A549 (cell line): ENCODE measurements around the gene SPAG17. TPM values are rescaled to one million over a fixed set of nuclear protein-coding genes. Genes with fewer than 3 reads are reported as not detected.
A peak's percentile ranks its signal among the peaks of the same experiment; 100 is the strongest.

ENCODE experiments used
- ATAC-seq, 2 experiments: fragments of 200-7000 bp in 1 of 2; fragments of >200 bp in 1 of 2; cut with Nextera tagmentation in 1 of 2; cut with Tn5 transposase in 1 of 2; 3 replicates each; pipeline versions ENCODE4 v1.8.0 to v1.9.1; 2018 to 2020; ENCODE audit warnings: mild to moderate bottlenecking in 1 of 2, moderate library complexity in 1 of 2
- CTCF ChIA-PET: fragments of 300-600 bp; sonication (Branson Sonifier 250); formaldehyde crosslinking; extraction: SDS; loops from one replicate; lab custom pipeline; 2021; ENCODE audit warnings: antibody characterized with exemption, inconsistent platforms; lab: Yijun Ruan, JAX
- POLR2A ChIA-PET: fragments of 350-600 bp; formaldehyde crosslinking; extraction: SDS; loops from one replicate; lab custom pipeline; 2021; ENCODE audit warnings: antibody characterized with exemption, inconsistent platforms; lab: Yijun Ruan, JAX
- DNase-seq, 2 experiments: peaks; one replicate each; pipeline versions ENCODE4 v3.0.0 to v3.0.0-alpha.2; 2011 to 2016; ENCODE audit warnings: low read depth in 1 of 2, low spot score in 1 of 2
- FAIRE-seq: peaks from 2 replicates; lab custom pipeline; 2011; peaks lifted over from hg19 to GRCh38; lab: Jason Lieb, UNC
- H3K27ac ChIP-seq, 2 experiments: fragments of >200 bp; sonication (Bioruptor Twin); formaldehyde crosslinking; 3 replicates each; pipeline ENCODE4 v1.5.1; 2016 to 2017
- H3K4me1 ChIP-seq: fragments of >200 bp; sonication (Bioruptor Twin); formaldehyde crosslinking; 3 replicates; pipeline ENCODE4 v1.6.1; 2016
- H3K4me2 ChIP-seq: fragments of >200 bp; sonication (Bioruptor Twin); formaldehyde crosslinking; 3 replicates; pipeline ENCODE4 v1.6.1; 2016
- H3K4me3 ChIP-seq: fragments of >200 bp; sonication (Bioruptor Twin); formaldehyde crosslinking; 3 replicates; pipeline ENCODE4 v1.5.1; 2016
- H3K9me3 ChIP-seq: fragments of >200 bp; sonication (Bioruptor Twin); formaldehyde crosslinking; 3 replicates; pipeline ENCODE4 v1.6.1; 2016
- BHLHE40 ChIP-seq: IDR thresholded peaks from 2 replicates; pipeline ENCODE4 v1.6.1; 2012; ENCODE audit warnings: low read depth, low read length, inconsistent platforms
- CBX2 ChIP-seq: fragments of 200-600 bp; sonication (generic); IDR thresholded peaks from 2 replicates; pipeline ENCODE4 v1.6.1; 2016; ENCODE audit warnings: low read depth, mild to moderate bottlenecking, borderline replicate concordance
- CHD2 ChIP-seq: fragments of 150-350 bp; IDR thresholded peaks from 2 replicates; pipeline ENCODE4 v1.6.1; 2014; ENCODE audit warnings: low read length; ENCODE audit not compliant: partially characterized antibody
- JUN ChIP-seq, 2 experiments: fragments of >200 bp; sonication (Bioruptor Twin); formaldehyde crosslinking; IDR thresholded peaks; 2 replicates in 1 of 2; 3 replicates in 1 of 2; pipeline ENCODE4 v1.6.1; 2016 to 2017
- MAZ ChIP-seq: fragments of 150-350 bp; IDR thresholded peaks from 2 replicates; pipeline ENCODE4 v1.6.1; 2014; ENCODE audit warnings: antibody characterized with exemption, low read depth, low read length, borderline replicate concordance
- MYC ChIP-seq: IDR thresholded peaks from 2 replicates; pipeline ENCODE4 v1.6.1; 2012; ENCODE audit warnings: mild to moderate bottlenecking, inconsistent platforms, low read length, improper control_type of control experiment, borderline replicate concordance
- RAD21 ChIP-seq, 2 experiments: fragments of >200 bp in 1 of 2; sonication (Bioruptor Twin) in 1 of 2; formaldehyde crosslinking in 1 of 2; IDR thresholded peaks in 1 of 2; conservative IDR thresholded peaks in 1 of 2; 2 replicates in 1 of 2; 3 replicates in 1 of 2; pipeline ENCODE4 v1.6.1; 2012 to 2018; ENCODE audit warnings: inconsistent platforms in 1 of 2
- RCOR1 ChIP-seq: fragments of 150-350 bp; IDR thresholded peaks from 2 replicates; pipeline ENCODE4 v1.6.1; 2014; ENCODE audit warnings: antibody characterized with exemption, low read length, low read depth
- RFX5 ChIP-seq: fragments of 450-650 bp; IDR thresholded peaks from 2 replicates; pipeline ENCODE4 v1.7.1; 2014; ENCODE audit warnings: antibody characterized with exemption, mild to moderate bottlenecking, moderate library complexity
- RNF2 ChIP-seq: fragments of 200-600 bp; sonication (generic); IDR thresholded peaks from 2 replicates; pipeline ENCODE4 v1.6.1; 2016; ENCODE audit warnings: low read depth, mild to moderate bottlenecking, antibody characterized with exemption, moderate library complexity, borderline replicate concordance
- SMC3 ChIP-seq: fragments of >200 bp; sonication (Bioruptor Twin); formaldehyde crosslinking; IDR thresholded peaks from 3 replicates; pipeline ENCODE4 v1.6.1; 2018; ENCODE audit warnings: inconsistent platforms
- TP53 ChIP-seq: fragments of 250-450 bp; sonication (Bioruptor Pico); IDR thresholded peaks from 2 replicates; pipeline ENCODE4 v1.5.0; 2021; ENCODE audit warnings: mild to moderate bottlenecking, moderate library complexity
- ZFP36 ChIP-seq: fragments of 450-650 bp; IDR thresholded peaks from 2 replicates; pipeline ENCODE4 v1.6.1; 2014; ENCODE audit warnings: borderline replicate concordance; ENCODE audit not compliant: partially characterized antibody
- ZSCAN20 ChIP-seq: fragments of 250-450 bp; sonication (Bioruptor Pico); IDR thresholded peaks from 2 replicates; pipeline ENCODE4 v1.8.0; 2022; ENCODE audit warnings: mild to moderate bottlenecking, moderate library complexity
- WGBS: methylation state at CpG from one replicate; pipeline ENCODE4 v1.1.6; 2017; ENCODE audit errors: missing lambda C conversion rate; 5-methylcytosine and 5-hydroxymethylcytosine counted together
- polyA plus RNA-seq, 4 experiments: library from polyadenylated mRNA; depleted of rRNA in 3 of 4; stranded (reverse); fragments of >200 nt; fragmentation: RNase III in 1 of 4; extraction: RNeasy Plus Mini Kit Qiagen cat#74134 plus additional on column Dnase treatment in 1 of 4; gene quantifications; 2 replicates in 3 of 4; 3 replicates in 1 of 4; pipeline ENCODE4 v1.2.3, GENCODE V29; 2011 to 2017
- TF ChIP-seq, protein P1 (sequence below): fragments of >200 bp; sonication (Bioruptor Twin); formaldehyde crosslinking; IDR thresholded peaks from 3 replicates; pipeline ENCODE4 v1.5.1; 2016
- TF ChIP-seq, protein P2 (sequence below): fragments of 150-350 bp; IDR thresholded peaks from 2 replicates; pipeline ENCODE4 v1.6.1; 2014; ENCODE audit warnings: low read depth, mild to moderate bottlenecking, low read length
- TF ChIP-seq, protein P3 (sequence below): IDR thresholded peaks from 2 replicates; pipeline ENCODE4 v1.6.1; 2012; ENCODE audit warnings: low read depth, borderline replicate concordance

The SPAG17 gene
- polyA plus RNA-seq, 2 of the 4 experiments (the other 2 are of a cell fraction) = 0.13 TPM; not detected in 1

DNA sequence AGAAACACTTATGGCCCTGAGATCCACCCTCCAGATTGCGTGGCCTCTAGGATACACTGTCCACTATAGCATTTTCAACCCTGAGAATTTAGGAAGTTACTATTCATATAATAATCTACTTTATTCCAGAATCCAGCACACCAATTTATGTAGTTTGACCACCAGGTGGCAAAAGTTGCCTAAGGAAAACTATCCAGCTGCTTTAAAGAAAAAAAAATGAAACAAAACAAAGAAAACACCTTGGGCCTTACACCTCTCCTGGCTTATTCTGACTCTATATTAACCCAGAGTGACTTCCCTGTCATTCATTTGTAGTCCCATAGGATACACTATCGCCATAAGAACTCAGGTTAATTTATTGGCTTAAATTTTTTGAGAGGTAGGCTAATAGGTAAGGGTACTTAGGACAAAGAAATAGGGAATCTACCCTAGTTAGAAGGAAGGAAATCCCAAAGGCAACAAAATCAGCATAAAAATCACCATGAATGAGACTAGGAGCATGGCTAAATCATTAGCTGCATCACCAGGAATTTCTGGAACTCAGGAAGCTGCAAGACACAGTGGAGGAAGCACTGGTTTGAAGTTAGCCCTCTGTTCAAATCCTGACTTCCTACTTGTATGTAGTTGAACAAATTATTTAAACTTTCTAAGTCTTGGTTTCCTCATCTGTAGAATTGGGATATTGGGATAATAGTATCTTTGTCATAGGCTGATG, 107.5 kb downstream of the SPAG17 start:
- Histone ChIP-seq H3K4me2 (no peak overlapping the region), H3K9me3 (no peaks in the 10 kb centered on the region), H3K27ac (no peak overlapping the region), H3K4me3 (no peak overlapping the region), H3K4me1 (no peaks in the 10 kb centered on the region)
- ChIA-PET POLR2A (no interaction called here), CTCF (interaction anchor here (0.6 to 1.4 kb wide), 3 partner anchors 11 to 1290 kb away, joined by 3 to 5 read pairs (median 3); no protein-coding TSS in a partner anchor)
- ATAC-seq = 0 out of 6 replicates have a peak, but pooled peaks of 1 of the 2 experiments have one; percentile 54
- TF ChIP-seq, protein P1, sequence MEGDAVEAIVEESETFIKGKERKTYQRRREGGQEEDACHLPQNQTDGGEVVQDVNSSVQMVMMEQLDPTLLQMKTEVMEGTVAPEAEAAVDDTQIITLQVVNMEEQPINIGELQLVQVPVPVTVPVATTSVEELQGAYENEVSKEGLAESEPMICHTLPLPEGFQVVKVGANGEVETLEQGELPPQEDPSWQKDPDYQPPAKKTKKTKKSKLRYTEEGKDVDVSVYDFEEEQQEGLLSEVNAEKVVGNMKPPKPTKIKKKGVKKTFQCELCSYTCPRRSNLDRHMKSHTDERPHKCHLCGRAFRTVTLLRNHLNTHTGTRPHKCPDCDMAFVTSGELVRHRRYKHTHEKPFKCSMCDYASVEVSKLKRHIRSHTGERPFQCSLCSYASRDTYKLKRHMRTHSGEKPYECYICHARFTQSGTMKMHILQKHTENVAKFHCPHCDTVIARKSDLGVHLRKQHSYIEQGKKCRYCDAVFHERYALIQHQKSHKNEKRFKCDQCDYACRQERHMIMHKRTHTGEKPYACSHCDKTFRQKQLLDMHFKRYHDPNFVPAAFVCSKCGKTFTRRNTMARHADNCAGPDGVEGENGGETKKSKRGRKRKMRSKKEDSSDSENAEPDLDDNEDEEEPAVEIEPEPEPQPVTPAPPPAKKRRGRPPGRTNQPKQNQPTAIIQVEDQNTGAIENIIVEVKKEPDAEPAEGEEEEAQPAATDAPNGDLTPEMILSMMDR = peak; percentile 41
- TF ChIP-seq MAZ (no peak), JUN (IDR thresholded peaks at IDR 0.05) (no peak), RAD21 (conservative IDR thresholded peaks at IDR 0.05 in 1 of 2, IDR thresholded peaks at IDR 0.05 in 1 of 2) (peak; percentile 25 to 36; a peak in 2 of 5 replicates), SMC3 (peak; percentile 28; the same call in 1 of the 3 replicates)
- WGBS = 3% methylated on average over 2 of the region's 2 CpGs
- peak; percentile 1 to 15 for DNase-seq
- FAIRE-seq = no peak

DNA sequence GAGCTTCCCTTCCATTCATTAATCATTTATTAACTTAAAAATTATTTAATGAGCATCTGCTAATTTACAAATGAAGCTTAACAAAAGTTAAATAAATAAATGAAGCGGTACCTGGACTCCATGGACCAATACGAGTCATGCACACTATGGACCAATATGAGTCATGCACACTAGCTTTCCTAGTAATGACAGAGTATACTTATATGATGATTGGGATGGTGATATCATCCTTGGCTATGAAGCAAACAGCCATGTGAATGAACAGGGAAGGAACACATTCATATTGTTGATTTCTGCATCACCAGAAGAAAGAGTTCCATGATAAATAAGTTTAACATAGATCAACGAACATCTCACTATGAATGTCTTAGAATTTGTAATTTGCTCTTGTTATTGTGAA, 109.9 kb downstream of the SPAG17 start:
- CTCF ChIA-PET = no interaction called here
- no peak for FAIRE-seq
- no peak for DNase-seq
- Histone ChIP-seq H3K4me3 (no peak overlapping the region), H3K4me2 (no peak overlapping the region), H3K4me1 (no peaks in the 10 kb centered on the region), H3K27ac (no peak overlapping the region), H3K9me3 (no peaks in the 10 kb centered on the region)
- POLR2A ChIA-PET = no interaction called here
- 30% methylated on average over 3 of the region's 3 CpGs for WGBS
- ATAC-seq = no peak
- TF ChIP-seq RNF2 (no peak), CBX2 (no peak), TP53 (CRISPR knock-in tag) (no peak), ZSCAN20 (CRISPR knock-in tag) (no peak), BHLHE40 (no peak), ZFP36 (no peak), CHD2 (no peak), MYC (no peak), RFX5 (no peak), RCOR1 (no peak)
- TF ChIP-seq, protein P1 = no peak
- TF ChIP-seq, protein P2, sequence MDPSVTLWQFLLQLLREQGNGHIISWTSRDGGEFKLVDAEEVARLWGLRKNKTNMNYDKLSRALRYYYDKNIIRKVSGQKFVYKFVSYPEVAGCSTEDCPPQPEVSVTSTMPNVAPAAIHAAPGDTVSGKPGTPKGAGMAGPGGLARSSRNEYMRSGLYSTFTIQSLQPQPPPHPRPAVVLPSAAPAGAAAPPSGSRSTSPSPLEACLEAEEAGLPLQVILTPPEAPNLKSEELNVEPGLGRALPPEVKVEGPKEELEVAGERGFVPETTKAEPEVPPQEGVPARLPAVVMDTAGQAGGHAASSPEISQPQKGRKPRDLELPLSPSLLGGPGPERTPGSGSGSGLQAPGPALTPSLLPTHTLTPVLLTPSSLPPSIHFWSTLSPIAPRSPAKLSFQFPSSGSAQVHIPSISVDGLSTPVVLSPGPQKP = no peak
- TF ChIP-seq, protein P3, sequence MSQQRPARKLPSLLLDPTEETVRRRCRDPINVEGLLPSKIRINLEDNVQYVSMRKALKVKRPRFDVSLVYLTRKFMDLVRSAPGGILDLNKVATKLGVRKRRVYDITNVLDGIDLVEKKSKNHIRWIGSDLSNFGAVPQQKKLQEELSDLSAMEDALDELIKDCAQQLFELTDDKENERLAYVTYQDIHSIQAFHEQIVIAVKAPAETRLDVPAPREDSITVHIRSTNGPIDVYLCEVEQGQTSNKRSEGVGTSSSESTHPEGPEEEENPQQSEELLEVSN = no peak
